A549 (cell line): ENCODE measurements around the gene CCDC50. TPM values are rescaled to one million over a fixed set of nuclear protein-coding genes. Genes with fewer than 3 reads are reported as not detected.

ENCODE experiments used
- ATAC-seq, 2 experiments: fragments of 200-7000 bp in 1 of 2; fragments of >200 bp in 1 of 2; cut with Nextera tagmentation in 1 of 2; cut with Tn5 transposase in 1 of 2; 3 replicates each; pipeline versions ENCODE4 v1.8.0 to v1.9.1; 2018 to 2020; ENCODE audit warnings: mild to moderate bottlenecking in 1 of 2, moderate library complexity in 1 of 2
- CTCF ChIA-PET: fragments of 300-600 bp; sonication (Branson Sonifier 250); formaldehyde crosslinking; extraction: SDS; loops from one replicate; lab custom pipeline; 2021; ENCODE audit warnings: antibody characterized with exemption, inconsistent platforms; lab: Yijun Ruan, JAX
- POLR2A ChIA-PET: fragments of 350-600 bp; formaldehyde crosslinking; extraction: SDS; loops from one replicate; lab custom pipeline; 2021; ENCODE audit warnings: antibody characterized with exemption, inconsistent platforms; lab: Yijun Ruan, JAX
- DNase-seq, 2 experiments: peaks; one replicate each; pipeline versions ENCODE4 v3.0.0 to v3.0.0-alpha.2; 2011 to 2016; ENCODE audit warnings: low read depth in 1 of 2, low spot score in 1 of 2
- FAIRE-seq: peaks from 2 replicates; lab custom pipeline; 2011; peaks lifted over from hg19 to GRCh38; lab: Jason Lieb, UNC
- H3K27ac ChIP-seq, 2 experiments: fragments of >200 bp; sonication (Bioruptor Twin); formaldehyde crosslinking; 3 replicates each; pipeline ENCODE4 v1.5.1; 2016 to 2017
- H3K4me1 ChIP-seq: fragments of >200 bp; sonication (Bioruptor Twin); formaldehyde crosslinking; 3 replicates; pipeline ENCODE4 v1.6.1; 2016
- H3K4me2 ChIP-seq: fragments of >200 bp; sonication (Bioruptor Twin); formaldehyde crosslinking; 3 replicates; pipeline ENCODE4 v1.6.1; 2016
- H3K4me3 ChIP-seq: fragments of >200 bp; sonication (Bioruptor Twin); formaldehyde crosslinking; 3 replicates; pipeline ENCODE4 v1.5.1; 2016
- H3K9me3 ChIP-seq: fragments of >200 bp; sonication (Bioruptor Twin); formaldehyde crosslinking; 3 replicates; pipeline ENCODE4 v1.6.1; 2016
- CHD4 ChIP-seq: fragments of 200-600 bp; sonication (generic); IDR thresholded peaks from 2 replicates; pipeline ENCODE4 v1.6.1; 2016; ENCODE audit warnings: antibody characterized with exemption, mild to moderate bottlenecking, borderline replicate concordance
- EP300 ChIP-seq, 2 experiments: fragments of >200 bp; sonication (Bioruptor Twin); formaldehyde crosslinking; IDR thresholded peaks; 2 replicates in 1 of 2; 3 replicates in 1 of 2; pipeline ENCODE4 v1.6.1; 2016 to 2017
- ESRRA ChIP-seq: fragments of 150-350 bp; IDR thresholded peaks from 2 replicates; pipeline ENCODE4 v1.6.1; 2014; ENCODE audit warnings: mild to moderate bottlenecking, low read length, borderline replicate concordance
- FOSL2 ChIP-seq, 2 experiments: fragments of 450-650 bp in 1 of 2; fragments of >200 bp in 1 of 2; sonication (Bioruptor Twin) in 1 of 2; formaldehyde crosslinking; IDR thresholded peaks; 2 replicates each; pipeline versions ENCODE4 v1.5.0 to v1.6.1; 2016 to 2020; ENCODE audit warnings: mild to moderate bottlenecking in 1 of 2, moderate library complexity in 1 of 2
- HDAC2 ChIP-seq: fragments of 200-600 bp; sonication (generic); IDR thresholded peaks from 2 replicates; pipeline ENCODE4 v1.6.1; 2016
- HEYL ChIP-seq: fragments of 250-450 bp; sonication (Bioruptor Pico); IDR thresholded peaks from 2 replicates; pipeline ENCODE4 v1.8.0; 2021; ENCODE audit warnings: mild to moderate bottlenecking, moderate library complexity
- HOXA7 ChIP-seq: fragments of 250-450 bp; sonication (Bioruptor Pico); IDR thresholded peaks from 2 replicates; pipeline ENCODE4 v1.5.0; 2020; ENCODE audit warnings: mild to moderate bottlenecking, moderate library complexity
- HOXB13 ChIP-seq: fragments of 250-450 bp; sonication (Bioruptor Pico); IDR thresholded peaks from 2 replicates; pipeline ENCODE4 v1.5.0; 2020; ENCODE audit warnings: low read depth, mild to moderate bottlenecking, moderate library complexity
- HOXB5 ChIP-seq: fragments of 250-450 bp; sonication (Bioruptor Pico); IDR thresholded peaks from 2 replicates; pipeline ENCODE4 v1.5.0; 2020; ENCODE audit warnings: mild to moderate bottlenecking, moderate library complexity
- KDM1A ChIP-seq: fragments of 200-600 bp; sonication (generic); IDR thresholded peaks from 2 replicates; pipeline ENCODE4 v1.6.1; 2016; ENCODE audit warnings: low read depth, mild to moderate bottlenecking
- MAZ ChIP-seq: fragments of 150-350 bp; IDR thresholded peaks from 2 replicates; pipeline ENCODE4 v1.6.1; 2014; ENCODE audit warnings: antibody characterized with exemption, low read depth, low read length, borderline replicate concordance
- NPAS2 ChIP-seq: fragments of 250-450 bp; sonication (Bioruptor Pico); IDR thresholded peaks from 2 replicates; pipeline ENCODE4 v1.8.0; 2022; ENCODE audit warnings: mild to moderate bottlenecking, moderate library complexity, borderline replicate concordance
- PHF8 ChIP-seq: fragments of 200-600 bp; sonication (generic); IDR thresholded peaks from 2 replicates; pipeline ENCODE4 v1.6.1; 2016; ENCODE audit warnings: low read depth, mild to moderate bottlenecking, antibody characterized with exemption, moderate library complexity, borderline replicate concordance
- RCOR1 ChIP-seq: fragments of 150-350 bp; IDR thresholded peaks from 2 replicates; pipeline ENCODE4 v1.6.1; 2014; ENCODE audit warnings: antibody characterized with exemption, low read length, low read depth
- RFX5 ChIP-seq: fragments of 450-650 bp; IDR thresholded peaks from 2 replicates; pipeline ENCODE4 v1.7.1; 2014; ENCODE audit warnings: antibody characterized with exemption, mild to moderate bottlenecking, moderate library complexity
- SMC3 ChIP-seq: fragments of >200 bp; sonication (Bioruptor Twin); formaldehyde crosslinking; IDR thresholded peaks from 3 replicates; pipeline ENCODE4 v1.6.1; 2018; ENCODE audit warnings: inconsistent platforms
- WGBS: methylation state at CpG from one replicate; pipeline ENCODE4 v1.1.6; 2017; ENCODE audit errors: missing lambda C conversion rate; 5-methylcytosine and 5-hydroxymethylcytosine counted together
- polyA plus RNA-seq, 4 experiments: library from polyadenylated mRNA; depleted of rRNA in 3 of 4; stranded (reverse); fragments of >200 nt; fragmentation: RNase III in 1 of 4; extraction: RNeasy Plus Mini Kit Qiagen cat#74134 plus additional on column Dnase treatment in 1 of 4; gene quantifications; 2 replicates in 3 of 4; 3 replicates in 1 of 4; pipeline ENCODE4 v1.2.3, GENCODE V29; 2011 to 2017
- TF ChIP-seq, protein P1 (sequence below): fragments of >200 bp; sonication (Bioruptor Twin); formaldehyde crosslinking; IDR thresholded peaks from 2 replicates; pipeline ENCODE4 v1.6.1; 2016
- TF ChIP-seq, protein P2 (sequence below): fragments of >200 bp; sonication (Bioruptor Twin); formaldehyde crosslinking; IDR thresholded peaks from 3 replicates; pipeline ENCODE4 v1.5.1; 2016
- TF ChIP-seq, protein P3 (sequence below): fragments of 150-350 bp; IDR thresholded peaks from 2 replicates; pipeline ENCODE4 v1.6.1; 2014; ENCODE audit warnings: low read depth, mild to moderate bottlenecking, low read length
- TF ChIP-seq, protein P4 (sequence below): fragments of 450-650 bp; IDR thresholded peaks from 2 replicates; pipeline ENCODE4 v1.6.1; 2014; ENCODE audit warnings: antibody characterized with exemption

The CCDC50 gene
- polyA plus RNA-seq, 2 of the 4 experiments (the other 2 are of a cell fraction), result 20.1 to 43.8 TPM

GRCh38 chr3:191358929-191359328 lies 29.7 kb downstream of the CCDC50 start:
- H3K4me3 ChIP-seq, result no peak overlapping the region
- no peaks in the 10 kb centered on the region for H3K9me3 ChIP-seq
- DNase-seq, result no peak
- POLR2A ChIA-PET, result no interaction called here
- FAIRE-seq, result no peak
- peaks cover 19% of the 10 kb centered on the region for H3K4me1 ChIP-seq
- 73% methylated on average over 2 of the region's 2 CpGs for WGBS
- CTCF ChIA-PET, result no interaction called here
- TF ChIP-seq NPAS2 (CRISPR knock-in tag), result no peak
- no peak for TF ChIP-seq MAZ
- no peak for TF ChIP-seq FOSL2 (IDR thresholded peaks at IDR 0.05)
- TF ChIP-seq FOSL2 (CRISPR knock-in tag; IDR thresholded peaks at IDR 0.05), result no peak
- no peak for TF ChIP-seq ESRRA
- TF ChIP-seq KDM1A, result no peak
- no peak for TF ChIP-seq EP300 (IDR thresholded peaks at IDR 0.05)
- TF ChIP-seq HOXB13, result no peak
- TF ChIP-seq, protein P1, sequence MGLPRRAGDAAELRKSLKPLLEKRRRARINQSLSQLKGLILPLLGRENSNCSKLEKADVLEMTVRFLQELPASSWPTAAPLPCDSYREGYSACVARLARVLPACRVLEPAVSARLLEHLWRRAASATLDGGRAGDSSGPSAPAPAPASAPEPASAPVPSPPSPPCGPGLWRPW, result no peak
- TF ChIP-seq, protein P2, sequence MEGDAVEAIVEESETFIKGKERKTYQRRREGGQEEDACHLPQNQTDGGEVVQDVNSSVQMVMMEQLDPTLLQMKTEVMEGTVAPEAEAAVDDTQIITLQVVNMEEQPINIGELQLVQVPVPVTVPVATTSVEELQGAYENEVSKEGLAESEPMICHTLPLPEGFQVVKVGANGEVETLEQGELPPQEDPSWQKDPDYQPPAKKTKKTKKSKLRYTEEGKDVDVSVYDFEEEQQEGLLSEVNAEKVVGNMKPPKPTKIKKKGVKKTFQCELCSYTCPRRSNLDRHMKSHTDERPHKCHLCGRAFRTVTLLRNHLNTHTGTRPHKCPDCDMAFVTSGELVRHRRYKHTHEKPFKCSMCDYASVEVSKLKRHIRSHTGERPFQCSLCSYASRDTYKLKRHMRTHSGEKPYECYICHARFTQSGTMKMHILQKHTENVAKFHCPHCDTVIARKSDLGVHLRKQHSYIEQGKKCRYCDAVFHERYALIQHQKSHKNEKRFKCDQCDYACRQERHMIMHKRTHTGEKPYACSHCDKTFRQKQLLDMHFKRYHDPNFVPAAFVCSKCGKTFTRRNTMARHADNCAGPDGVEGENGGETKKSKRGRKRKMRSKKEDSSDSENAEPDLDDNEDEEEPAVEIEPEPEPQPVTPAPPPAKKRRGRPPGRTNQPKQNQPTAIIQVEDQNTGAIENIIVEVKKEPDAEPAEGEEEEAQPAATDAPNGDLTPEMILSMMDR, result no peak
- no peak for TF ChIP-seq RFX5
- no peak for TF ChIP-seq SMC3
- TF ChIP-seq, protein P3, sequence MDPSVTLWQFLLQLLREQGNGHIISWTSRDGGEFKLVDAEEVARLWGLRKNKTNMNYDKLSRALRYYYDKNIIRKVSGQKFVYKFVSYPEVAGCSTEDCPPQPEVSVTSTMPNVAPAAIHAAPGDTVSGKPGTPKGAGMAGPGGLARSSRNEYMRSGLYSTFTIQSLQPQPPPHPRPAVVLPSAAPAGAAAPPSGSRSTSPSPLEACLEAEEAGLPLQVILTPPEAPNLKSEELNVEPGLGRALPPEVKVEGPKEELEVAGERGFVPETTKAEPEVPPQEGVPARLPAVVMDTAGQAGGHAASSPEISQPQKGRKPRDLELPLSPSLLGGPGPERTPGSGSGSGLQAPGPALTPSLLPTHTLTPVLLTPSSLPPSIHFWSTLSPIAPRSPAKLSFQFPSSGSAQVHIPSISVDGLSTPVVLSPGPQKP, result no peak
- TF ChIP-seq, protein P4, sequence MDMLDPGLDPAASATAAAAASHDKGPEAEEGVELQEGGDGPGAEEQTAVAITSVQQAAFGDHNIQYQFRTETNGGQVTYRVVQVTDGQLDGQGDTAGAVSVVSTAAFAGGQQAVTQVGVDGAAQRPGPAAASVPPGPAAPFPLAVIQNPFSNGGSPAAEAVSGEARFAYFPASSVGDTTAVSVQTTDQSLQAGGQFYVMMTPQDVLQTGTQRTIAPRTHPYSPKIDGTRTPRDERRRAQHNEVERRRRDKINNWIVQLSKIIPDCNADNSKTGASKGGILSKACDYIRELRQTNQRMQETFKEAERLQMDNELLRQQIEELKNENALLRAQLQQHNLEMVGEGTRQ, result no peak
- TF ChIP-seq HOXA7 (CRISPR knock-in tag), result no peak
- TF ChIP-seq HOXB5 (CRISPR knock-in tag), result no peak
- TF ChIP-seq HEYL (CRISPR knock-in tag), result no peak
- no peak for TF ChIP-seq RCOR1
- TF ChIP-seq PHF8, result no peak
- TF ChIP-seq HDAC2, result no peak
- H3K27ac ChIP-seq, result no peak overlapping the region
- H3K4me2 ChIP-seq, result no peak overlapping the region
- ATAC-seq, result no peak

DNA sequence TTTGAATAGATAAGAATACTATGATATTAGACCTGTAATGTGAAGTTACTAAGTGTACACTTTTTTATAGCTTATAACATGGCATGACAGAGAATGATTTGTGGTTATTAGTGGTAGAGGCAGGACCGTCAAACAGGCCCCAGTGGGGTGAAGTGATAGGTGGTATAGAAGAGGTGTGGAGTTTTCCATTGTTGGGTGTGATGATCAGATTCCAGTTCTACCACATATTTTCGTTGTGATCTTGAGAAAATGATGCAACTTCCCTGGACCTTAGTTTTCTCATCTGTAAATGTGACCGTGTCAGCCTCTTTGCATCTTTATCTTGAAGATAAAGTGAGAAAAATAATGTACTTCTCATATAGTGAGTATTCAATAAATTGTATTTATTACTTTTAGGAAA lies 31.4 kb downstream of the CCDC50 start:
- peaks cover 16% of the 10 kb centered on the region for H3K4me1 ChIP-seq
- no peak overlapping the region for H3K27ac ChIP-seq
- FAIRE-seq (no peak), ATAC-seq (no peak), DNase-seq (no peak)
- no peak overlapping the region for H3K4me3 ChIP-seq
- H3K4me2 ChIP-seq, result no peak overlapping the region
- ChIA-PET POLR2A (no interaction called here), CTCF (no interaction called here)
- no peaks in the 10 kb centered on the region for H3K9me3 ChIP-seq
- 87% methylated on average over 3 of the region's 3 CpGs for WGBS
- TF ChIP-seq CHD4 (no peak), HOXA7 (CRISPR knock-in tag) (no peak)
- TF ChIP-seq, protein P2, result no peak
- TF ChIP-seq, protein P1, result no peak
